ENCODE data around the gene GBE1. TPM values are rescaled to one million over a fixed set of nuclear protein-coding genes. Genes with fewer than 3 reads are reported as not detected.

Gene GBE1
- polyA plus RNA-seq, 1 donor (not counting 4 experiments of a cell fraction or from before 2014, with no cell fraction given), result 30.2 TPM

GRCh38 chr3:81540787-81541186 lies 220.7 kb downstream of the GBE1 start:
- no peaks in the 10 kb centered on the region for H4K20me1 ChIP-seq (ENCODE audit: control insufficient read depth, extremely low read depth, insufficient read depth, low read length)
- H3K79me2 ChIP-seq (ENCODE audit: control insufficient read depth, insufficient read depth, low read length), result no peaks in the 10 kb centered on the region
- H3K27ac ChIP-seq (ENCODE audit: control insufficient read depth, insufficient read depth, low read length), result no peak overlapping the region
- no peaks in the 10 kb centered on the region for H3K36me3 ChIP-seq (ENCODE audit: control insufficient read depth in 2 of 2, extremely low read depth in 1 of 2, insufficient read depth in 2 of 2, low read length in 2 of 2)
- H3K27me3 ChIP-seq (ENCODE audit: control insufficient read depth, extremely low read depth, insufficient read depth, low read length), result no peaks in the 10 kb centered on the region
- no peak for TF ChIP-seq EZH2 (IDR thresholded peaks at IDR 0.05; ENCODE audit: low read length)
- TF ChIP-seq CTCF (optimal IDR thresholded peaks at IDR 0.05 in 1 of 3, IDR thresholded peaks at IDR 0.05 in 1 of 3, conservative IDR thresholded peaks at IDR 0.05 in 1 of 3; ENCODE audit: extremely low read depth in 1 of 3, insufficient read depth in 2 of 3, low read length in 3 of 3), result no peak
- H3K9me1 ChIP-seq (ENCODE audit: control insufficient read depth, extremely low read depth, insufficient read depth, low read length), result no peaks in the 10 kb centered on the region
- DNase-seq (ENCODE audit: low read depth, low spot score) (no peak), FAIRE-seq (no peak)
- H3K9ac ChIP-seq (ENCODE audit: control insufficient read depth, extremely low read depth, insufficient read depth, low read length), result no peak overlapping the region
- no peaks in the 10 kb centered on the region for H3K9me3 ChIP-seq (ENCODE audit: control insufficient read depth, low read depth, low read length)
- no peaks in the 10 kb centered on the region for H3K4me1 ChIP-seq (ENCODE audit: control insufficient read depth, extremely low read depth, insufficient read depth, low read length)
- dilution Hi-C loops (cut with MboI; ENCODE audit: extremely low pct_ligation_motif_present, low sequenced_read_pairs), result no loop called here
- no peak overlapping the region for H2AFZ ChIP-seq (ENCODE audit: control insufficient read depth, low read length)
- H3K4me3 ChIP-seq (ENCODE audit: control insufficient read depth in 2 of 3, extremely low read depth in 1 of 3, insufficient read depth in 2 of 3, low read depth in 1 of 3, low read length in 3 of 3), result no peak overlapping the region
- H3K4me2 ChIP-seq (ENCODE audit: control insufficient read depth, extremely low read depth, insufficient read depth, low read depth, low read length), result no peak overlapping the region

GRCh38 chr3:81531846-81532245 lies 229.6 kb downstream of the GBE1 start:
- Histone ChIP-seq H3K27me3 (ENCODE audit: control insufficient read depth, extremely low read depth, insufficient read depth, low read length) (no peaks in the 10 kb centered on the region), H3K4me2 (ENCODE audit: control insufficient read depth, extremely low read depth, insufficient read depth, low read depth, low read length) (no peak overlapping the region), H4K20me1 (ENCODE audit: control insufficient read depth, extremely low read depth, insufficient read depth, low read length) (no peaks in the 10 kb centered on the region), H2AFZ (ENCODE audit: control insufficient read depth, low read length) (no peak overlapping the region), H3K4me1 (ENCODE audit: control insufficient read depth, extremely low read depth, insufficient read depth, low read length) (no peaks in the 10 kb centered on the region), H3K27ac (ENCODE audit: control insufficient read depth, insufficient read depth, low read length) (no peak overlapping the region), H3K9ac (ENCODE audit: control insufficient read depth, extremely low read depth, insufficient read depth, low read length) (no peak overlapping the region), H3K36me3 (ENCODE audit: control insufficient read depth in 2 of 2, extremely low read depth in 1 of 2, insufficient read depth in 2 of 2, low read length in 2 of 2) (no peaks in the 10 kb centered on the region), H3K4me3 (ENCODE audit: control insufficient read depth in 2 of 3, extremely low read depth in 1 of 3, insufficient read depth in 2 of 3, low read depth in 1 of 3, low read length in 3 of 3) (no peak overlapping the region), H3K79me2 (ENCODE audit: control insufficient read depth, insufficient read depth, low read length) (no peaks in the 10 kb centered on the region), H3K9me1 (ENCODE audit: control insufficient read depth, extremely low read depth, insufficient read depth, low read length) (no peaks in the 10 kb centered on the region), H3K9me3 (ENCODE audit: control insufficient read depth, low read depth, low read length) (no peaks in the 10 kb centered on the region)
- dilution Hi-C loops (cut with MboI; ENCODE audit: extremely low pct_ligation_motif_present, low sequenced_read_pairs), result no loop called here
- no peak for FAIRE-seq
- no peak for TF ChIP-seq EZH2 (IDR thresholded peaks at IDR 0.05; ENCODE audit: low read length)
- no peak for TF ChIP-seq CTCF (optimal IDR thresholded peaks at IDR 0.05 in 1 of 3, IDR thresholded peaks at IDR 0.05 in 1 of 3, conservative IDR thresholded peaks at IDR 0.05 in 1 of 3; ENCODE audit: extremely low read depth in 1 of 3, insufficient read depth in 2 of 3, low read length in 3 of 3)
- no peak for DNase-seq (ENCODE audit: low read depth, low spot score)

Data from keratinocyte (primary cell).